H9 (cell line): ENCODE results near the gene FBXO48. TPM values are rescaled to one million over a fixed set of nuclear protein-coding genes. Genes with fewer than 3 reads are reported as not detected.

Source experiments
- DNase-seq: peaks from one replicate; pipeline ENCODE4 v3.0.0-alpha.2; 2017
- H2AFZ ChIP-seq: one replicate; pipeline ENCODE4 v1.6.1; 2013; ENCODE audit warnings: mild to moderate bottlenecking, low read length, control low read depth, moderate library complexity
- H2AK5ac ChIP-seq: 2 replicates; pipeline ENCODE4 v1.6.1; 2013; ENCODE audit warnings: low read length, control low read depth, mixed read lengths; ENCODE audit not compliant: insufficient read length
- H2BK120ac ChIP-seq: one replicate; pipeline ENCODE4 v1.6.1; 2013; ENCODE audit warnings: low read depth, mild to moderate bottlenecking, low read length, control low read depth, inconsistent platforms; ENCODE audit not compliant: poor library complexity, severe bottlenecking
- H2BK12ac ChIP-seq: 2 replicates; pipeline ENCODE4 v1.6.1; 2013; ENCODE audit warnings: low read length, control low read depth, mixed read lengths, low read depth; ENCODE audit not compliant: insufficient read length
- H2BK15ac ChIP-seq: 2 replicates; pipeline ENCODE4 v1.6.1; 2013; ENCODE audit warnings: low read depth, low read length, control low read depth
- H2BK20ac ChIP-seq: one replicate; pipeline ENCODE4 v1.6.1; 2013; ENCODE audit warnings: low read depth, mild to moderate bottlenecking, low read length, control low read depth, inconsistent platforms; ENCODE audit not compliant: poor library complexity, severe bottlenecking
- H2BK5ac ChIP-seq: 2 replicates; pipeline ENCODE4 v1.6.1; 2013; ENCODE audit warnings: low read length, control low read depth, mixed read lengths; ENCODE audit not compliant: insufficient read length
- H3K14ac ChIP-seq: 2 replicates; pipeline ENCODE4 v1.6.1; 2013; ENCODE audit warnings: low read length, control low read depth; ENCODE audit not compliant: insufficient read depth
- H3K18ac ChIP-seq: 2 replicates; pipeline ENCODE4 v1.6.1; 2013; ENCODE audit warnings: low read depth, mild to moderate bottlenecking, mixed read lengths, low read length, control low read depth; ENCODE audit not compliant: insufficient read length
- H3K23ac ChIP-seq: 2 replicates; pipeline ENCODE4 v1.6.1; 2013; ENCODE audit warnings: low read length, control low read depth, mixed read lengths, low read depth; ENCODE audit not compliant: insufficient read length
- H3K23me2 ChIP-seq: 2 replicates; pipeline ENCODE4 v1.6.1; 2013; ENCODE audit warnings: low read depth, mild to moderate bottlenecking, mixed read lengths, low read length, control low read depth; ENCODE audit not compliant: insufficient read length, poor library complexity, severe bottlenecking
- H3K27ac ChIP-seq: 2 replicates; pipeline ENCODE4 v1.5.1; 2013; ENCODE audit warnings: low read length, control low read depth, mixed read lengths, low read depth; ENCODE audit not compliant: insufficient read length
- H3K27me3 ChIP-seq: 2 replicates; pipeline ENCODE4 v1.6.1; 2013; ENCODE audit warnings: low read length, control low read depth, inconsistent platforms; ENCODE audit not compliant: insufficient read depth
- H3K4ac ChIP-seq: 2 replicates; pipeline ENCODE4 v1.6.1; 2013; ENCODE audit warnings: low read depth, mild to moderate bottlenecking, control low read depth, inconsistent platforms, low read length, moderate library complexity
- H3K4me1 ChIP-seq: 2 replicates; pipeline ENCODE4 v1.6.1; 2013; ENCODE audit warnings: low read length, control low read depth, inconsistent platforms; ENCODE audit not compliant: insufficient read depth
- H3K4me2 ChIP-seq: 2 replicates; pipeline ENCODE4 v1.6.1; 2013; ENCODE audit warnings: low read length, control low read depth, mixed read lengths; ENCODE audit not compliant: insufficient read length, insufficient read depth
- H3K56ac ChIP-seq: 2 replicates; pipeline ENCODE4 v1.6.1; 2013; ENCODE audit warnings: low read depth, mild to moderate bottlenecking, mixed read lengths, low read length, control low read depth; ENCODE audit not compliant: insufficient read length
- H3K79me1 ChIP-seq: 2 replicates; pipeline ENCODE4 v1.6.1; 2013; ENCODE audit warnings: low read depth, mild to moderate bottlenecking, moderate library complexity, low read length, control low read depth, inconsistent platforms; ENCODE audit not compliant: insufficient read depth, poor library complexity, severe bottlenecking
- H3K79me2 ChIP-seq: 2 replicates; pipeline ENCODE4 v1.6.1; 2013; ENCODE audit warnings: low read length, control low read depth, inconsistent platforms; ENCODE audit not compliant: insufficient read depth
- H3K9ac ChIP-seq: 2 replicates; pipeline ENCODE4 v1.6.1; 2013; ENCODE audit warnings: low read length, control low read depth, mixed read lengths; ENCODE audit not compliant: insufficient read length; ENCODE audit errors: extremely low read depth
- H3K9me3 ChIP-seq: one replicate; pipeline ENCODE4 v1.6.1; 2013; ENCODE audit warnings: low read depth, low read length, inconsistent platforms; ENCODE audit not compliant: control insufficient read depth
- H3T11ph ChIP-seq: one replicate; pipeline ENCODE4 v1.6.1; 2013; ENCODE audit warnings: mild to moderate bottlenecking, low read length, control low read depth, inconsistent platforms
- H4K20me1 ChIP-seq: one replicate; pipeline ENCODE4 v1.6.1; 2013; ENCODE audit not compliant: control insufficient read depth, insufficient read length, insufficient read depth
- H4K5ac ChIP-seq: 2 replicates; pipeline ENCODE4 v1.6.1; 2013; ENCODE audit warnings: low read depth, mild to moderate bottlenecking, mixed read lengths, low read length, control low read depth; ENCODE audit not compliant: insufficient read length
- H4K8ac ChIP-seq: replicated peaks from 2 replicates; pipeline ENCODE4 v1.6.1; 2013; ENCODE audit warnings: low read length, control low read depth, mixed read lengths, low read depth; ENCODE audit not compliant: insufficient read length
- H4K91ac ChIP-seq: 2 replicates; pipeline ENCODE4 v1.6.1; 2013; ENCODE audit warnings: low read depth, mild to moderate bottlenecking, moderate library complexity, mixed read lengths, low read length, control low read depth; ENCODE audit not compliant: insufficient read length
- H3K27ac Mint-ChIP-seq, 3 experiments: 2 replicates in 2 of 3; 3 replicates in 1 of 3; pipeline ENCODE4 v1.8.0; 2020 to 2021; ENCODE audit warnings: mixed read lengths in 3 of 3, mild to moderate bottlenecking in 1 of 3, moderate library complexity in 1 of 3
- H3K27me3 Mint-ChIP-seq: 2 replicates; pipeline ENCODE4 v1.8.0; 2021; ENCODE audit warnings: low read depth, mild to moderate bottlenecking, moderate library complexity, mixed read lengths
- H3K36me3 Mint-ChIP-seq, 3 experiments: 2 replicates in 2 of 3; 3 replicates in 1 of 3; pipeline ENCODE4 v1.8.0; 2020 to 2021; ENCODE audit warnings: low read depth in 3 of 3, mixed read lengths in 3 of 3; ENCODE audit not compliant: insufficient read depth in 1 of 3
- H3K4me1 Mint-ChIP-seq, 2 experiments: 2 replicates each; pipeline ENCODE4 v1.8.0; 2020; ENCODE audit warnings: mixed read lengths in 2 of 2
- H3K4me3 Mint-ChIP-seq, 2 experiments: 2 replicates in 1 of 2; 3 replicates in 1 of 2; pipeline ENCODE4 v1.8.0; 2020 to 2021; ENCODE audit warnings: mild to moderate bottlenecking in 2 of 2, mixed read lengths in 2 of 2, moderate library complexity in 1 of 2
- H3K9me3 Mint-ChIP-seq, 2 experiments: 2 replicates in 1 of 2; 3 replicates in 1 of 2; pipeline ENCODE4 v1.8.0; 2020; ENCODE audit warnings: mild to moderate bottlenecking in 2 of 2, mixed read lengths in 2 of 2, moderate library complexity in 1 of 2
- WGBS: extraction: QIAGEN DNeasy Blood & Tissue Kit; methylation state at CpG from one replicate; pipeline ENCODE4 v1.1.7; 2013; ENCODE audit warnings: missing lambda C conversion rate, low lambda C conversion rate, mixed read lengths; ENCODE audit not compliant: insufficient read length; ENCODE audit errors: extremely low coverage; 5-methylcytosine and 5-hydroxymethylcytosine counted together
- total RNA-seq: library from RNA; stranded (reverse); gene quantifications from 2 replicates; pipeline ENCODE4 v1.2.1, GENCODE V29; 2021
- TF ChIP-seq, protein P1 (sequence below): fragments of 200-600 bp; sonication (generic); conservative IDR thresholded peaks from 3 replicates; pipeline ENCODE4 v1.8.0; 2021; ENCODE audit warnings: antibody characterized with exemption, mild to moderate bottlenecking

The FBXO48 gene
- total RNA-seq, 1 experiment from 2014 or later: 1.4 TPM

- no peak overlapping the region for H3K27ac Mint-ChIP-seq
- Histone ChIP-seq H3K23me2 (peaks cover 3% of the 10 kb centered on the region), H3K79me1 (no peaks in the 10 kb centered on the region), H3K23ac (no peak overlapping the region), H3K4me2 (no peak overlapping the region), H2BK5ac (no peak overlapping the region), H3K56ac (no peak overlapping the region), H2BK15ac (no peak overlapping the region), H4K91ac (no peak overlapping the region), H2BK120ac (no peak overlapping the region), H2AFZ (no peak overlapping the region), H3K9me3 (no peaks in the 10 kb centered on the region), H4K20me1 (no peaks in the 10 kb centered on the region), H4K8ac (no peak overlapping the region), H3K14ac (no peak overlapping the region), H3K27ac (no peak overlapping the region), H3K9ac (no peak overlapping the region), H3K4ac (no peak overlapping the region), H3T11ph (no peak overlapping the region), H3K79me2 (no peaks in the 10 kb centered on the region), H2AK5ac (no peak overlapping the region), H4K5ac (no peak overlapping the region), H2BK12ac (no peak overlapping the region), H3K4me1 (no peaks in the 10 kb centered on the region), H3K27me3 (no peaks in the 10 kb centered on the region), H3K18ac (no peak overlapping the region), H2BK20ac (no peak overlapping the region)
- no peaks in the 10 kb centered on the region for H3K27me3 Mint-ChIP-seq
- TF ChIP-seq, protein P1, sequence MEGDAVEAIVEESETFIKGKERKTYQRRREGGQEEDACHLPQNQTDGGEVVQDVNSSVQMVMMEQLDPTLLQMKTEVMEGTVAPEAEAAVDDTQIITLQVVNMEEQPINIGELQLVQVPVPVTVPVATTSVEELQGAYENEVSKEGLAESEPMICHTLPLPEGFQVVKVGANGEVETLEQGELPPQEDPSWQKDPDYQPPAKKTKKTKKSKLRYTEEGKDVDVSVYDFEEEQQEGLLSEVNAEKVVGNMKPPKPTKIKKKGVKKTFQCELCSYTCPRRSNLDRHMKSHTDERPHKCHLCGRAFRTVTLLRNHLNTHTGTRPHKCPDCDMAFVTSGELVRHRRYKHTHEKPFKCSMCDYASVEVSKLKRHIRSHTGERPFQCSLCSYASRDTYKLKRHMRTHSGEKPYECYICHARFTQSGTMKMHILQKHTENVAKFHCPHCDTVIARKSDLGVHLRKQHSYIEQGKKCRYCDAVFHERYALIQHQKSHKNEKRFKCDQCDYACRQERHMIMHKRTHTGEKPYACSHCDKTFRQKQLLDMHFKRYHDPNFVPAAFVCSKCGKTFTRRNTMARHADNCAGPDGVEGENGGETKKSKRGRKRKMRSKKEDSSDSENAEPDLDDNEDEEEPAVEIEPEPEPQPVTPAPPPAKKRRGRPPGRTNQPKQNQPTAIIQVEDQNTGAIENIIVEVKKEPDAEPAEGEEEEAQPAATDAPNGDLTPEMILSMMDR: no peak
- no peak for DNase-seq
- no peaks in the 10 kb centered on the region for H3K36me3 Mint-ChIP-seq
- WGBS: no CpG with 5 or more reads among the region's 5 CpGs
- H3K4me3 Mint-ChIP-seq: no peak overlapping the region
- H3K4me1 Mint-ChIP-seq: peaks cover 9 to 17% of the 10 kb centered on the region in 2 experiments
- no peaks in the 10 kb centered on the region for H3K9me3 Mint-ChIP-seq
These were observed 2.4 kb downstream of the FBXO48 start for GRCh38 chr2:68464651-68465050.
